Fibroblast of lung (primary cell): Measurements from ENCODE around the gene LRG1. TPM values are rescaled to one million over a fixed set of nuclear protein-coding genes. Genes with fewer than 3 reads are reported as not detected.

Experiments
- DNase-seq, 2 donors: peaks; one replicate each; pipeline versions ENCODE4 v3.0.0 to v3.0.0-alpha.2; 2010; ENCODE audit warnings: low read depth in 2 of 2
- H2AFZ ChIP-seq: 2 replicates; pipeline ENCODE4 v1.5.1; 2012; ENCODE audit warnings: low read length, control low read depth, inconsistent platforms
- H3K27ac ChIP-seq: 2 replicates; pipeline ENCODE4 v1.5.1; 2011; ENCODE audit warnings: low read length, control low read depth; ENCODE audit not compliant: insufficient read depth
- H3K27me3 ChIP-seq: 2 replicates; pipeline ENCODE4 v1.5.1; 2011; ENCODE audit warnings: mild to moderate bottlenecking, low read length; ENCODE audit not compliant: control insufficient read depth, insufficient read depth
- H3K36me3 ChIP-seq: 2 replicates; pipeline ENCODE4 v1.5.1; 2011; ENCODE audit warnings: low read length; ENCODE audit not compliant: control insufficient read depth, insufficient read depth
- H3K4me1 ChIP-seq: 2 replicates; pipeline ENCODE4 v1.5.1; 2011; ENCODE audit warnings: low read length; ENCODE audit not compliant: control insufficient read depth, insufficient read depth; ENCODE audit errors: extremely low read depth
- H3K4me2 ChIP-seq: 2 replicates; pipeline ENCODE4 v1.5.1; 2011; ENCODE audit warnings: low read length, control low read depth; ENCODE audit not compliant: insufficient read depth; ENCODE audit errors: extremely low read depth
- H3K4me3 ChIP-seq, 4 experiments: fragments of 200-600 bp in 1 of 4; sonication (generic) in 1 of 4; replicated peaks in 1 of 4; 2 replicates each; pipeline ENCODE4 v1.5.1; 2011 to 2016; ENCODE audit warnings: low read length in 4 of 4, low read depth in 3 of 4, mild to moderate bottlenecking in 3 of 4, control low read depth in 2 of 4, inconsistent platforms in 1 of 4, mixed read lengths in 1 of 4; ENCODE audit not compliant: insufficient read depth in 1 of 4; ENCODE audit errors: control extremely low read depth in 1 of 4
- H3K79me2 ChIP-seq: 2 replicates; pipeline ENCODE4 v1.5.1; 2012; ENCODE audit warnings: mild to moderate bottlenecking, low read length, inconsistent platforms; ENCODE audit not compliant: control insufficient read depth, insufficient read depth
- H3K9ac ChIP-seq: 2 replicates; pipeline ENCODE4 v1.5.1; 2011; ENCODE audit warnings: mild to moderate bottlenecking, low read length, control low read depth; ENCODE audit not compliant: insufficient read depth
- H3K9me3 ChIP-seq: 2 replicates; pipeline ENCODE4 v1.5.1; 2012; ENCODE audit warnings: low read depth, low read length; ENCODE audit not compliant: control insufficient read depth, insufficient read depth
- H4K20me1 ChIP-seq: 2 replicates; pipeline ENCODE4 v1.5.1; 2011; ENCODE audit warnings: low read length; ENCODE audit not compliant: control insufficient read depth, insufficient read depth; ENCODE audit errors: extremely low read depth
- EZH2 ChIP-seq: IDR thresholded peaks from 2 replicates; pipeline ENCODE4 v1.5.1; 2012; ENCODE audit warnings: low read length, control low read depth, mild to moderate bottlenecking; ENCODE audit errors: missing control alignments
- polyA plus RNA-seq, 2 donors: library from polyadenylated mRNA; depleted of rRNA in 1 of 2; stranded (reverse) in 1 of 2; unstranded in 1 of 2; fragments of >200 nt; gene quantifications; 2 replicates each; pipeline ENCODE4 v1.2.1, GENCODE V29; 2011 to 2012; ENCODE audit warnings: missing spikeins in 1 of 2
- total RNA-seq: library from RNA; depleted of rRNA; stranded (reverse); fragments of >200 nt; gene quantifications from 2 replicates; pipeline ENCODE4 v1.2.1, GENCODE V29; 2014
- TF ChIP-seq, protein P1 (sequence below), 2 donors: IDR thresholded peaks in 1 of 2; conservative IDR thresholded peaks in 1 of 2; 1 replicate in 1 of 2; 2 replicates in 1 of 2; pipeline ENCODE4 v1.5.1; 2011 to 2012; ENCODE audit warnings: low read length in 2 of 2, control low read depth in 1 of 2, inconsistent platforms in 1 of 2, low read depth in 1 of 2, mild to moderate bottlenecking in 1 of 2

Gene LRG1
- total and polyA plus RNA-seq, 2 donors (not counting 1 experiment from before 2014, with no cell fraction given): 0.10 TPM; not detected in 1

DNA sequence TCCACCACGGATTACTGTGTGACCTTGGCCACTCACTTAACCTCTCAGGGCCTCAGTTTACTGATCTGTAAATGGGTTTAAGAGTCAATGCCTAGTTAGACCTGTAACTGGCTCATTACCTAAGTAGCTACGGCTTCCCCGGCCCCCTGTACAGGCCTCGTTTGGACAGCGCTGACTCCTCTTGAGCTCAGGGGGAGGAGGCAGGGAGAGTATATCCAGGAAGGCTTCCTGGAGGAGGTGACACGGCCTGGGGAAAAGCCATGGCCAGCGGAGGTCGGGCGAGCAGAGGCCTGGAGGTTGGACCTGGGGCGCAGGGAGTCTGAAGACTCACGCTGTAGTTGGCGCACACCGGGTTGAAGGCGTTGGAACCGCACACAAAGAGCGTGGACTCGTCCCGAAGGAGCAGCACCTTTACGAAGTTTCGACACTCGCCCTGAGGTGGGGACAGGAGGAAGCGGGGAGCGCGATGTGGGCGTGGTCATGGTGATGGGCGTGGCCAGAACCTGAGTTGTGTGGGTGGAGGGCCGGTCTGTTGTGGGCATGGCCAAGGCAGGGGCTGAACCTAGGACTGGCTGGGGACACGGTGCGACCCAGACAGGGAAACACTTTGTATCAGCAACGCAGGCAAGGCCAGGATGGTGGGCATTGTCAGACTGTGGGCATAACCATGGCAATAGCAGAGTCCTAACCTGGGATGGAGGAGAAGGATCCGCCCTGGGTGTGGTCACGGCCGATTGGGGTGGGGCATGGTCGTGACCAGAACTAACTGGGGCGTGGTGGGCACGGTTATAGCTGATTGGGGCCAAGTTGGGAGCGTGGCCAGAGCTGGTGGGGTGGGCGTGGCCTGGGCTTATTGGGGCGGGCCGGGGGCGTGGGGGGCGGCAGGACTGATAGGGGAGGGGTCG is 16.1 kb upstream of the LRG1 start:
- Histone ChIP-seq H4K20me1 (no peaks in the 10 kb centered on the region), H3K9ac (no peak overlapping the region), H3K4me1 (no peaks in the 10 kb centered on the region), H3K4me2 (no peak overlapping the region), H2AFZ (no peak overlapping the region), H3K9me3 (no peaks in the 10 kb centered on the region), H3K79me2 (no peaks in the 10 kb centered on the region), H3K27me3 (no peaks in the 10 kb centered on the region), H3K36me3 (no peaks in the 10 kb centered on the region), H3K4me3 (no peak overlapping the region), H3K27ac (no peak overlapping the region)
- DNase-seq: no peak
- TF ChIP-seq, protein P1, sequence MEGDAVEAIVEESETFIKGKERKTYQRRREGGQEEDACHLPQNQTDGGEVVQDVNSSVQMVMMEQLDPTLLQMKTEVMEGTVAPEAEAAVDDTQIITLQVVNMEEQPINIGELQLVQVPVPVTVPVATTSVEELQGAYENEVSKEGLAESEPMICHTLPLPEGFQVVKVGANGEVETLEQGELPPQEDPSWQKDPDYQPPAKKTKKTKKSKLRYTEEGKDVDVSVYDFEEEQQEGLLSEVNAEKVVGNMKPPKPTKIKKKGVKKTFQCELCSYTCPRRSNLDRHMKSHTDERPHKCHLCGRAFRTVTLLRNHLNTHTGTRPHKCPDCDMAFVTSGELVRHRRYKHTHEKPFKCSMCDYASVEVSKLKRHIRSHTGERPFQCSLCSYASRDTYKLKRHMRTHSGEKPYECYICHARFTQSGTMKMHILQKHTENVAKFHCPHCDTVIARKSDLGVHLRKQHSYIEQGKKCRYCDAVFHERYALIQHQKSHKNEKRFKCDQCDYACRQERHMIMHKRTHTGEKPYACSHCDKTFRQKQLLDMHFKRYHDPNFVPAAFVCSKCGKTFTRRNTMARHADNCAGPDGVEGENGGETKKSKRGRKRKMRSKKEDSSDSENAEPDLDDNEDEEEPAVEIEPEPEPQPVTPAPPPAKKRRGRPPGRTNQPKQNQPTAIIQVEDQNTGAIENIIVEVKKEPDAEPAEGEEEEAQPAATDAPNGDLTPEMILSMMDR (conservative IDR thresholded peaks at IDR 0.05 in 1 of 2, IDR thresholded peaks at IDR 0.05 in 1 of 2; ENCODE audit: low read depth in 1 of 2, low read length in 2 of 2): no peak
- no peak for TF ChIP-seq EZH2

DNA sequence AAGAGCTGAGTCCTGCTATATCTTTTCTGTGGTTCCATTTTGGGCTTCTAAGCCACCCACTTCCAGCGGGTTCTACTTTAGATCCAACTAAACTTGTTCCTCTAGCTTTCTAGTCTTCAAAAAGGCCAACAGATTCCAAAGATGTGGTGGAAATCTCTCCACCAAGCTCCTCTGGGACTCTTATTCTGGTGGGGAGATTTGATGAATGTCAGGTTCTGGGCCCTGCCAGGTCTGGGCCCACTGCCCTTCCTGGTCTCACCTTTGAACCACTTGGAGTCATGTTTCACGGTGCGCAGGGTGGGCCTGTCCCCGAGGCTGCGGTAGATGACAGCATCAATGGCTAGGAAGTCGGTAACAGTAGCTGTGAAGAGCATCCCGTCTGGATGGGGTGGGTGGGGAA is 14.9 kb upstream of the LRG1 start:
- H3K27ac ChIP-seq: no peak overlapping the region
- DNase-seq: no peak
- H3K4me3 ChIP-seq: no peak overlapping the region
- H4K20me1 ChIP-seq: no peaks in the 10 kb centered on the region
- H3K27me3 ChIP-seq: no peaks in the 10 kb centered on the region
- TF ChIP-seq, protein P1 (conservative IDR thresholded peaks at IDR 0.05 in 1 of 2, IDR thresholded peaks at IDR 0.05 in 1 of 2; ENCODE audit: low read depth in 1 of 2, low read length in 2 of 2): no peak
- no peak for TF ChIP-seq EZH2
- no peaks in the 10 kb centered on the region for H3K79me2 ChIP-seq
- H3K4me2 ChIP-seq: no peak overlapping the region
- no peaks in the 10 kb centered on the region for H3K36me3 ChIP-seq
- H3K4me1 ChIP-seq: no peaks in the 10 kb centered on the region
- H3K9ac ChIP-seq: no peak overlapping the region
- H3K9me3 ChIP-seq: no peaks in the 10 kb centered on the region
- H2AFZ ChIP-seq: no peak overlapping the region

GRCh38 chr19:4553775-4554174 is 13.9 kb upstream of the LRG1 start:
- Histone ChIP-seq H3K9ac (no peak overlapping the region), H3K4me3 (no peak overlapping the region), H2AFZ (no peak overlapping the region), H3K9me3 (no peaks in the 10 kb centered on the region), H3K79me2 (no peaks in the 10 kb centered on the region), H3K27ac (no peak overlapping the region), H4K20me1 (no peaks in the 10 kb centered on the region), H3K27me3 (no peaks in the 10 kb centered on the region), H3K4me2 (no peak overlapping the region), H3K36me3 (no peaks in the 10 kb centered on the region), H3K4me1 (no peaks in the 10 kb centered on the region)
- DNase-seq: no peak
- no peak for TF ChIP-seq EZH2
- TF ChIP-seq, protein P1 (conservative IDR thresholded peaks at IDR 0.05 in 1 of 2, IDR thresholded peaks at IDR 0.05 in 1 of 2; ENCODE audit: low read depth in 1 of 2, low read length in 2 of 2): no peak
